UCSD-AML1 (cell line): ENCODE data around the gene INTS15.

Experiments used
- DNase-seq: peaks from one replicate; lab custom pipeline; 2025; ENCODE audit not compliant: unreplicated experiment; lab: John Stamatoyannopoulos, UW

The INTS15 gene

DNA sequence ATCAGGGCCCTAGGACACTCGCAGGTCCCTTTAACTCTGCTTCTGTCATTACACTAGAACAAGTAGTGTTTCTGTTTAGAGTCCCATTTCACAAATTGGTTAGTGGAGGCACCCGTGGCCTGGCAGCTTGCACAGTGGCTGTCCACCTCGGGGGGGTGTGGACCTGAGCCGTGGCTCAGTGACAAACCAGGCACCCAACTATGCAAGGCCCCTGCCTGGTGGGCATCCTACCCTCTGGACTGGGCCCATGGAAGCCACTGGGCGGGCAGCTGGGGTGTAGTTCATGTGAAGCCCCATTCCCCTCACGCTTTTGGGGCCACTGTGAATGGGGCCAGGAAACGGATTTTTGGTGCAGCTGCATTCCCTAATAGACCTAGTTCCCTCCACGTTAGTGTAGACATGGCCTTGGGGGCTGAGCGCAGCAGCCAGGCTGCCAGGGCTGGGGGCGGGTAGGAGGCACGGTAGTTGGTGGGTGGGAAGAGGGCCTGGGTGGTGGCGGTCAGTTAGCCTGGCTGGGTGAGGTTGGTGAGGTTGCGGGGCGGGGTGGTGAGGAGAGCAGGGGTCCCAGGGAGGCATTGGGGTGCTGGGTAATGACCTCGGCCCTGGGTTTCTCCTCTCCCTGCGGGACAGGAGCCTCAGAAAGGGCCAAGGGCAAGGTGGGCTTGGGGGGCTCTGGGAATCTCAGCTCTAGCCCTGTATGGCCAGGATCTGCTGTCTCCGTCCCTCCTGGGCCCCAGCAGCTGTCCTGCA is 66.0 kb downstream of the INTS15 start:
- DNase-seq: no peak

DNA sequence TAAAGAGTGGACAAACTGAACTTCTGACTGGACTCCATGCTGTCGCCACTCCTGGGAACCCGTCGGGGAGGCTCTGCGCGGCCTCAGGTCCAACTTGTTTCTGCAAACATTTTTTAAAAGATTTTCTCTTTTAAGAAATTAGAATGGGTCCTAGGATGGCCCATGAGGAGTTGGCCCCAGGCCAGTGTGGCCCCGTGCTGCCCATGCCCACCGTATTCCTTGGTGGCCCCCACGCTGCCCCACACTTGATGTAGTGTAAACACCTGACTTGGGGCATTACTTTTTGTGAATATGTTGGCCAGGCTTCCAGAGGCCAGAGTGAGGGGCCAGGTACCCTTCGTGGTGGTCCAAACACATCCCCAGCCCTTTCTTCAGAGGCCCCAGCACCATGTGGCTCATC is 66.6 kb downstream of the INTS15 start:
- no peak for DNase-seq
